Upper lobe of left lung (tissue), 6 donors: Measurements from ENCODE around the gene PPFIA4. TPM values are rescaled to one million over a fixed set of nuclear protein-coding genes. Genes with fewer than 3 reads are reported as not detected.
A peak's percentile ranks its signal among the peaks of the same experiment; 100 is the strongest.

Experiments
- ATAC-seq, 2 donors: fragments of 200-7000 bp; cut with Tn5 transposase; one replicate each; pipeline ENCODE4 v1.9.1; 2022; ENCODE audit warnings: mild to moderate bottlenecking in 2 of 2, moderate library complexity in 2 of 2; ENCODE audit not compliant: low FRiP score in 2 of 2
- DNase-seq, 2 donors: peaks; one replicate each; pipeline ENCODE4 v3.0.0-alpha.2; 2019 to 2020
- H3K27ac ChIP-seq, 4 donors: fragments of 200-600 bp; sonication (generic); one replicate each; pipeline ENCODE4 v1.5.1; 2016 to 2019
- H3K27me3 ChIP-seq, 4 donors: fragments of 200-600 bp; sonication (generic); one replicate each; pipeline ENCODE4 v1.5.1; 2017 to 2019
- H3K36me3 ChIP-seq, 4 donors: fragments of 200-600 bp; sonication (generic); one replicate each; pipeline ENCODE4 v1.5.1; 2016 to 2019
- H3K4me1 ChIP-seq, 4 donors: fragments of 200-600 bp; sonication (generic); one replicate each; pipeline ENCODE4 v1.5.1; 2018 to 2019
- H3K4me3 ChIP-seq, 4 donors: fragments of 200-600 bp; sonication (generic); one replicate each; pipeline ENCODE4 v1.5.1; 2017 to 2019; ENCODE audit warnings: mild to moderate bottlenecking in 2 of 4, moderate library complexity in 1 of 4
- H3K9me3 ChIP-seq, 4 donors: fragments of 200-600 bp; sonication (generic); one replicate each; pipeline ENCODE4 v1.5.1; 2018 to 2019
- EP300 ChIP-seq, 4 donors: sonication (generic); formaldehyde crosslinking; IDR thresholded peaks; one replicate each; pipeline ENCODE4 v1.5.1; 2017; ENCODE audit warnings: antibody characterized with exemption in 4 of 4, control low read depth in 2 of 4
- POLR2A ChIP-seq, 4 donors: fragments of 450-650 bp; IDR thresholded peaks; one replicate each; pipeline ENCODE4 v1.5.1; 2016 to 2017; ENCODE audit warnings: antibody characterized with exemption in 4 of 4, mild to moderate bottlenecking in 2 of 4
- POLR2AphosphoS5 ChIP-seq, 2 donors: sonication (generic); formaldehyde crosslinking; IDR thresholded peaks; one replicate each; pipeline ENCODE4 v1.5.1; 2017; ENCODE audit warnings: antibody characterized with exemption in 2 of 2
- WGBS, 2 donors: methylation state at CpG; one replicate each; pipeline ENCODE4 v1.1.5; 2017 to 2018; 5-methylcytosine and 5-hydroxymethylcytosine counted together
- total RNA-seq, 6 donors: library from RNA; depleted of rRNA in 4 of 6; stranded (reverse); fragments of >200 nt in 4 of 6; gene quantifications; one replicate each; pipeline versions ENCODE4 v1.1.0 to v1.2.1, GENCODE V29; 2016 to 2021
- TF ChIP-seq, protein P1 (sequence below), 6 experiments: fragments of 450-650 bp in 4 of 6; fragments of 200-600 bp in 2 of 6; sonication (generic) in 2 of 6; IDR thresholded peaks; one replicate each; pipeline ENCODE4 v1.5.1; 2016 to 2019; ENCODE audit warnings: antibody characterized with exemption in 6 of 6
- donor health status: DM: no; HTN: no; CAD: no; lungs with moderate emphysema.
- donor health status: DM: no; HTN: yes; CAD: no; lungs with severe emphysema.

The PPFIA4 gene
- total RNA-seq, 6 donors from 2014 or later: 0.63 to 9.7 (median 1.6) TPM

DNA sequence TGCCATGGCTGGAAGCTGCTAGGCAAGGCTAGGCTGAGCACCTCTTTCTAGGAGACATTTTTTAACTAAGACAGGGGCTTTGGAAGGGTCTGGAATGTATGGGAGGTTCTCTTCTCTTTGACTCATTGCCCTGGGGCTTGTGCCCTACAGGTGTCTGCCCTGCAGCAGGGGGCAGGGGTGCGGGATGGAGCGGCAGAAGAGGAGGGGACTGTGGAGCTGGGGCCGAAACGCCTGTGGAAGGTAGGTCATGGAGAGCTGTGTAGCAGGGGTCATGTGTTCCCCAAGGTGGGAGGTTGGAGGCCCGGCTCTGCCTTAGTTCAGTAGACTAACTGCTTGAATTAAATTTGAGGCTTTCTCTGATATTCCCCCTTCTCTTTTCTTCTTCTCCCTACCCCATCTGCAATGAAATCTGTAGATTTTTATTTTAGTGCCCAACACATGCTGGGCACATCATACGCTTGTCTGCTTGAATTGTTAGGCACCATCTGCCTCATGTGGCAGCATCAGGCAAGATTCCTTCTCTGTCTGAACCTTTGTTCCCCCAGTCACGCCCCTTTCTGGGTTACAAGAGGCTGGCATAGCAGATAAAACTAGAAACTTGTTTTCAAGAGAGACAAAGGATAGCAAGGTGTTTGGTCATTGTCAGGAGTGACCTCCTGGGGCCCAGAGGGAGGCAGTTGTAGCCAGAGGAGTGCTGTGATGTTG, 18.4 kb downstream of the PPFIA4 start:
- Histone ChIP-seq H3K27ac (no peak overlapping the region), H3K4me1 (no peaks in the 10 kb centered on the region), H3K27me3 (no peaks in the 10 kb centered on the region), H3K4me3 (no peak overlapping the region), H3K36me3 (no peaks in the 10 kb centered on the region), H3K9me3 (no peaks in the 10 kb centered on the region)
- TF ChIP-seq EP300 (IDR thresholded peaks at IDR 0.05) (no peak), POLR2A (IDR thresholded peaks at IDR 0.05) (no peak), POLR2AphosphoS5 (IDR thresholded peaks at IDR 0.05) (no peak)
- TF ChIP-seq, protein P1, sequence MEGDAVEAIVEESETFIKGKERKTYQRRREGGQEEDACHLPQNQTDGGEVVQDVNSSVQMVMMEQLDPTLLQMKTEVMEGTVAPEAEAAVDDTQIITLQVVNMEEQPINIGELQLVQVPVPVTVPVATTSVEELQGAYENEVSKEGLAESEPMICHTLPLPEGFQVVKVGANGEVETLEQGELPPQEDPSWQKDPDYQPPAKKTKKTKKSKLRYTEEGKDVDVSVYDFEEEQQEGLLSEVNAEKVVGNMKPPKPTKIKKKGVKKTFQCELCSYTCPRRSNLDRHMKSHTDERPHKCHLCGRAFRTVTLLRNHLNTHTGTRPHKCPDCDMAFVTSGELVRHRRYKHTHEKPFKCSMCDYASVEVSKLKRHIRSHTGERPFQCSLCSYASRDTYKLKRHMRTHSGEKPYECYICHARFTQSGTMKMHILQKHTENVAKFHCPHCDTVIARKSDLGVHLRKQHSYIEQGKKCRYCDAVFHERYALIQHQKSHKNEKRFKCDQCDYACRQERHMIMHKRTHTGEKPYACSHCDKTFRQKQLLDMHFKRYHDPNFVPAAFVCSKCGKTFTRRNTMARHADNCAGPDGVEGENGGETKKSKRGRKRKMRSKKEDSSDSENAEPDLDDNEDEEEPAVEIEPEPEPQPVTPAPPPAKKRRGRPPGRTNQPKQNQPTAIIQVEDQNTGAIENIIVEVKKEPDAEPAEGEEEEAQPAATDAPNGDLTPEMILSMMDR (IDR thresholded peaks at IDR 0.05): no peak
- DNase-seq (no peak), ATAC-seq (no peak)
- WGBS, 2 donors: 89 to 95% methylated on average over 7 of the region's 7 CpGs

DNA sequence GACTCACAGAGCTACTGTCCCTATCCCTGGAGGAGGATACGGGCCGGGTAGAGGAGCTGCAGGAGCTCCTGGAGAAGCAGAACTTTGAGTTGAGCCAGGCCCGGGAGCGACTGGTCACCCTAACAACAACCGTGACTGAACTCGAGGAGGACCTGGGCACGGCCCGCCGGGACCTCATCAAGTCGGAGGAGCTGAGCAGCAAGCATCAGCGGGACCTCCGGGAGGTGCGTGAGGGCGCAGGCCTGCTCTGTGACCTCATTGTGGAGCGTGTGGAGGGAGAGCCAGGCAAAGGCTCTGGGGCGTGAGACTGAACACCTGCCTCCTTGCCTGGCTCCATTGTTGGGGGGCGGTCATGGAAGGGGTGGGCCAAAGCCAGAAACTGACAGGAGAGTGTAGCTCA, 19.0 kb downstream of the PPFIA4 start:
- 81 to 93% methylated on average over 14 to 17 of the region's 17 CpGs for WGBS, 2 donors
- DNase-seq: peak in 1 of 2 donors; percentile 78
- Histone ChIP-seq H3K9me3 (no peaks in the 10 kb centered on the region), H3K36me3 (no peaks in the 10 kb centered on the region), H3K4me1 (no peaks in the 10 kb centered on the region), H3K27ac (no peak overlapping the region), H3K27me3 (no peaks in the 10 kb centered on the region), H3K4me3 (no peak overlapping the region)
- ATAC-seq: no peak
- TF ChIP-seq POLR2AphosphoS5 (IDR thresholded peaks at IDR 0.05) (no peak), POLR2A (IDR thresholded peaks at IDR 0.05) (no peak), EP300 (IDR thresholded peaks at IDR 0.05) (no peak)
- TF ChIP-seq, protein P1 (IDR thresholded peaks at IDR 0.05): no peak

DNA sequence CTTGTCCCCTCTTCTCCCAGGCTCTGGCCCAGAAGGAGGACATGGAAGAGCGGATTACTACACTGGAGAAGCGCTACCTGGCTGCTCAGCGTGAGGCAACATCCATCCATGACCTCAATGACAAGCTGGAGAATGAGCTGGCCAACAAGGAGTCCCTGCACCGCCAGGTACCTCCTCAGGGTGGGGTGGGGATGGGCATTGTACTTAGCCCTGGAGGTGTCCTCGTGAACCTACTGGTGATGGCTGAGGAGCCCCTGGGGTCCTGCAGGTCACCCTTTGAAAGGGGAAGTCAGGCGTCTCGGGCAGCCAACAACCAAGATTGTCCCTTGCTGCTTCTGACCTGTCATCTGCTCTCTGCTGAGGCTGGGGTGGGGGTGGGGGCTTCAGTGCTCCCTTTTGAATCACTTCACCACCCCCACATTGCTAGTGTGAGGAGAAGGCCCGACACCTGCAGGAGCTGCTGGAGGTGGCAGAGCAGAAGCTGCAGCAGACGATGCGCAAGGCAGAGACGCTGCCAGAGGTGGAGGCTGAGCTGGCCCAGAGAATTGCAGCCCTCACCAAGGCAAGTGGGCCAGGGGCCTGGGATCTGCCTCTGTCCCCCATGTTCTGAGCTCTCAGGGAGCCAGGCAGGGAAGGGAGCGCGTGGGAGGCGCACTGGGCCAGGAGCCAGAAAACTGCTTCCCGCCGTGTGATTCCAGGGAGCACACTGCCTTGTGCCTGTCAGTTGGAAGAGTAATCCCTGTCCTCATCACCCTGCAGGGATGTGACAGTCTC, 19.7 kb downstream of the PPFIA4 start:
- Histone ChIP-seq H3K9me3 (no peaks in the 10 kb centered on the region), H3K4me3 (no peak overlapping the region), H3K36me3 (no peaks in the 10 kb centered on the region), H3K27ac (no peak overlapping the region), H3K4me1 (no peaks in the 10 kb centered on the region), H3K27me3 (no peaks in the 10 kb centered on the region)
- ATAC-seq (no peak), DNase-seq (peak in 1 of 2 donors; percentile 73)
- 92% methylated on average over 8 to 16 of the region's 16 CpGs for WGBS, 2 donors
- TF ChIP-seq EP300 (IDR thresholded peaks at IDR 0.05) (no peak), POLR2AphosphoS5 (IDR thresholded peaks at IDR 0.05) (no peak), POLR2A (IDR thresholded peaks at IDR 0.05) (no peak)
- TF ChIP-seq, protein P1 (IDR thresholded peaks at IDR 0.05): no peak

DNA sequence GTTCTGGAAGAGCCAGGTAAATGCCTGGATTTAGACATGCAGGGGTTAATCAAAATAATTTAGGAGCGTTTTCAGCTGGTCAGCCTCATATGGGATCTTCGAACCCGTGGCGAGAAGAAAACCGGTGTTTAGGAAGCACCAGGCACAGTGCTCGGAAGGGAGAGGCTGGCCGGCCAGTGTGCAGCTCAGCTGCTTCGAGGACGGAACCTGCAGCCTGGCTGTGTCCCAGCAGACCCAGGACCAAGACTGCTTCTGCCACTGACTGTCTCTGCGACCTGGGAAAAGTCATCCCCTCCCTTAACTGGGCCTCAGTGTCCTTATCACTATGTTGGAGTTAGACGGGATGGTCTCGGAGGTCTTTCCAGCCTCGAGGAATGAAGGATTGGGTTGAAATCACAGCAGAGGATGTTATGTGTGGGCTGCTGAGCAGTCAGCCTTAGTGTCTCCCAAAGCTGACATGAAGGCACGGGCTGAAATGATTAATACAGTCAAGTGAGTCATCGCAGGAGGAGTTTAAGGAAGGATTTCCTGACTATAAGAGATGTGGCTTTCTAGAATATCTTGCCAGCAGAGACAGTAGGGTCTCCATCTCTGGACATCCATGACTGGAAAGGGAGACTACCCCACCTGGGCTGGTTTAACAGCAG, 20.8 kb downstream of the PPFIA4 start:
- no peaks in the 10 kb centered on the region for H3K9me3 ChIP-seq
- H3K4me1 ChIP-seq: no peaks in the 10 kb centered on the region
- ATAC-seq (peak in 1 of 2 donors; percentile 73), DNase-seq (no peak)
- no peaks in the 10 kb centered on the region for H3K27me3 ChIP-seq
- WGBS, 2 donors: 66 to 70% methylated on average over 15 of the region's 15 CpGs
- H3K36me3 ChIP-seq: no peaks in the 10 kb centered on the region
- H3K27ac ChIP-seq: no peak overlapping the region
- H3K4me3 ChIP-seq: no peak overlapping the region
- TF ChIP-seq, protein P1 (IDR thresholded peaks at IDR 0.05): no peak
- TF ChIP-seq POLR2A (IDR thresholded peaks at IDR 0.05) (no peak), POLR2AphosphoS5 (IDR thresholded peaks at IDR 0.05) (no peak), EP300 (IDR thresholded peaks at IDR 0.05) (no peak)
